ENCODE data around the gene RNASE4. TPM values are rescaled to one million over a fixed set of nuclear protein-coding genes. Genes with fewer than 3 reads are reported as not detected.

The RNASE4 gene
- polyA plus RNA-seq, 1 donor (not counting 4 experiments of a cell fraction or from before 2014, with no cell fraction given): 5.5 TPM

DNA sequence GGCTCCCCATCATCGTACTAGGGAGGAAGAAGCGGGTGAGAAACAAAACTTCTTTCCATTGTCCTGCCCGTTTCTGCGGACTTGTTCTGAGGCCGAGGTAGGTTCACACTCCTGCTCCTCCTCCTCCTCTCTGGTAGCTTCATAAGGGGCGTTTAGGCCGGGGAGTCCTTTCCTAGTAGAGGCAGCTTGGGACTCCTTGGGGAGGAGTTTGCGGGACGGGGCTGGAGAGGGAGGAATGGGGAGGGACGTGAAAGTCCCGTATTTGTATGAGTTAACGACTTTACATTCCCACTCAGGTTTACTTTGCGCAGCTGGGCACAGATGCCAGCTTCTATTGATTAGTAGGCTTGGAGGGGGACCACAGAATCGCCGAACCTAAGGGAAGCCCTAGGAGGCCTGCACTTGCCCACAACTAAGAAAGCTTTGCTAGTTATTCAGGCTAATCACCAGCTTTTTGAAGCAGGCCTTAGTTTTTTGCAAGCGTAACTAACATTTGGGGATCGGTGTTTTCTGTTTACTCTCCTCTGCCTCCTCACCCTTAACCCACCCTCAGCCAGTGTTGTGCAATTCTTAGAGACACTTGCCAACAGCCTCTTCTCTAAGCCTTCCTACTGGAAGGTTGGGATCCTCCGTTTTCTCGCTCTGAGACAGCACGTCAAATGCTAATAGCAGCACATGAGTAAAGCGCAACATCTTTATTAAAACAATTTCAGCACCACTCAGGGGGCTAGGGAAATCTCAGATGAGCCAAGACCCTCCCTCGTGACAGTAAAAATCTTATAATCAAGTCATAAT is 499 bp downstream of the RNASE4 start:
- Histone ChIP-seq H3K9me3 (ENCODE audit: control insufficient read depth, low read depth, low read length) (no peaks in the 10 kb centered on the region), H4K20me1 (ENCODE audit: control insufficient read depth, extremely low read depth, insufficient read depth, low read length) (no peaks in the 10 kb centered on the region), H3K36me3 (ENCODE audit: control insufficient read depth in 2 of 2, extremely low read depth in 1 of 2, insufficient read depth in 2 of 2, low read length in 2 of 2) (no peaks in the 10 kb centered on the region), H3K79me2 (ENCODE audit: control insufficient read depth, insufficient read depth, low read length) (no peaks in the 10 kb centered on the region), H3K27ac (ENCODE audit: control insufficient read depth, insufficient read depth, low read length) (peak overlapping the region; percentile 90), H2AFZ (ENCODE audit: control insufficient read depth, low read length) (peak overlapping the region; percentile 93), H3K4me2 (ENCODE audit: control insufficient read depth, extremely low read depth, insufficient read depth, low read depth, low read length) (peak overlapping the region; percentile 88), H3K4me3 (ENCODE audit: control insufficient read depth in 2 of 3, extremely low read depth in 1 of 3, insufficient read depth in 2 of 3, low read depth in 1 of 3, low read length in 3 of 3) (peak overlapping the region; percentile 68 to 87 (median 75)), H3K27me3 (ENCODE audit: control insufficient read depth, extremely low read depth, insufficient read depth, low read length) (no peaks in the 10 kb centered on the region), H3K9ac (ENCODE audit: control insufficient read depth, extremely low read depth, insufficient read depth, low read length) (peak overlapping the region; percentile 90), H3K9me1 (ENCODE audit: control insufficient read depth, extremely low read depth, insufficient read depth, low read length) (no peaks in the 10 kb centered on the region), H3K4me1 (ENCODE audit: control insufficient read depth, extremely low read depth, insufficient read depth, low read length) (peaks cover 19% of the 10 kb centered on the region)
- TF ChIP-seq, protein P1, sequence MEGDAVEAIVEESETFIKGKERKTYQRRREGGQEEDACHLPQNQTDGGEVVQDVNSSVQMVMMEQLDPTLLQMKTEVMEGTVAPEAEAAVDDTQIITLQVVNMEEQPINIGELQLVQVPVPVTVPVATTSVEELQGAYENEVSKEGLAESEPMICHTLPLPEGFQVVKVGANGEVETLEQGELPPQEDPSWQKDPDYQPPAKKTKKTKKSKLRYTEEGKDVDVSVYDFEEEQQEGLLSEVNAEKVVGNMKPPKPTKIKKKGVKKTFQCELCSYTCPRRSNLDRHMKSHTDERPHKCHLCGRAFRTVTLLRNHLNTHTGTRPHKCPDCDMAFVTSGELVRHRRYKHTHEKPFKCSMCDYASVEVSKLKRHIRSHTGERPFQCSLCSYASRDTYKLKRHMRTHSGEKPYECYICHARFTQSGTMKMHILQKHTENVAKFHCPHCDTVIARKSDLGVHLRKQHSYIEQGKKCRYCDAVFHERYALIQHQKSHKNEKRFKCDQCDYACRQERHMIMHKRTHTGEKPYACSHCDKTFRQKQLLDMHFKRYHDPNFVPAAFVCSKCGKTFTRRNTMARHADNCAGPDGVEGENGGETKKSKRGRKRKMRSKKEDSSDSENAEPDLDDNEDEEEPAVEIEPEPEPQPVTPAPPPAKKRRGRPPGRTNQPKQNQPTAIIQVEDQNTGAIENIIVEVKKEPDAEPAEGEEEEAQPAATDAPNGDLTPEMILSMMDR (optimal IDR thresholded peaks at IDR 0.05 in 1 of 3, IDR thresholded peaks at IDR 0.05 in 1 of 3, conservative IDR thresholded peaks at IDR 0.05 in 1 of 3; ENCODE audit: extremely low read depth in 1 of 3, insufficient read depth in 2 of 3, low read length in 3 of 3): no peak
- no peak for TF ChIP-seq EZH2 (IDR thresholded peaks at IDR 0.05; ENCODE audit: low read length)
- no peak for FAIRE-seq
- dilution Hi-C loops (cut with MboI; ENCODE audit: extremely low pct_ligation_motif_present, low sequenced_read_pairs): no loop called here
- DNase-seq (ENCODE audit: low read depth, low spot score): no peak

DNA sequence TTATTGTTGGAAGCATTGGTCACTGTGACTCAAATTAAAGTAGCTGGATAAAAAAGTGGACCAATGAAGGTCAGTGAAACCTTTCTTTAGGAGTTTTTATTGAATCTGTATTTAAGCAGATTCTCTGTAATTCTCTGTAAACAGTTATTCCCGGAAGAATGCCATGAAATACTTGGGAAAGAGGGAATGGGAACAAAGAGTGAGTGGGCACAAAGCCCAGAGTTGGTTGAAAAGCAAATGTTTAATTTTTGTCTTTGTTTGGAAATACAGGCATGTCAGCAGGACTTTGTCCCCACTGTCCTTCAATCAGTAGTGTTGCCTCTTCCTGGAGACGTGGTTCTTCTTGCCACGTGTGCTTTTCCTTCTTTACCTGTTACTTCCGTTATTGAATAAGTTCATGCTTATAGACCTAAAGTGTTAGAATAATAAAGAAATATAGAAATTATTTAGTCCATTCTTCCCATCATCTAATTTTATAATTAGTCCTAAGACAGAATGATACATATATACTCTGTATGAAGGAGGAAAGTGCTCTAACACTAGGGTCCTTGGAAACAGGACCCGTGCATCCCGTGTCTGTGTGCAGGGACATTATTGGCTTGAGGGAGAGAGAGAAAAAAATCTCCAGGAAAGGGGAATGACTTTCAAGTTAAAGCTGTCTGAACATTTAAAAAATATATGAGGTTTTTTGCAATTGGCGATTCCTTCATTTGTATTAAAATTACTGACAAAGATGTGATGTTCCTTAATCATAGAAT is 2.2 kb downstream of the RNASE4 start:
- Histone ChIP-seq H3K4me3 (ENCODE audit: control insufficient read depth in 2 of 3, extremely low read depth in 1 of 3, insufficient read depth in 2 of 3, low read depth in 1 of 3, low read length in 3 of 3) (no peak overlapping the region), H3K4me2 (ENCODE audit: control insufficient read depth, extremely low read depth, insufficient read depth, low read depth, low read length) (no peak overlapping the region), H3K36me3 (ENCODE audit: control insufficient read depth in 2 of 2, extremely low read depth in 1 of 2, insufficient read depth in 2 of 2, low read length in 2 of 2) (no peaks in the 10 kb centered on the region), H3K4me1 (ENCODE audit: control insufficient read depth, extremely low read depth, insufficient read depth, low read length) (peaks cover 9% of the 10 kb centered on the region), H3K9me1 (ENCODE audit: control insufficient read depth, extremely low read depth, insufficient read depth, low read length) (no peaks in the 10 kb centered on the region), H3K9ac (ENCODE audit: control insufficient read depth, extremely low read depth, insufficient read depth, low read length) (no peak overlapping the region), H3K9me3 (ENCODE audit: control insufficient read depth, low read depth, low read length) (no peaks in the 10 kb centered on the region), H4K20me1 (ENCODE audit: control insufficient read depth, extremely low read depth, insufficient read depth, low read length) (no peaks in the 10 kb centered on the region), H3K27me3 (ENCODE audit: control insufficient read depth, extremely low read depth, insufficient read depth, low read length) (no peaks in the 10 kb centered on the region), H3K27ac (ENCODE audit: control insufficient read depth, insufficient read depth, low read length) (no peak overlapping the region), H3K79me2 (ENCODE audit: control insufficient read depth, insufficient read depth, low read length) (no peaks in the 10 kb centered on the region), H2AFZ (ENCODE audit: control insufficient read depth, low read length) (no peak overlapping the region)
- DNase-seq (ENCODE audit: low read depth, low spot score): no peak
- no peak for FAIRE-seq
- TF ChIP-seq, protein P1 (optimal IDR thresholded peaks at IDR 0.05 in 1 of 3, IDR thresholded peaks at IDR 0.05 in 1 of 3, conservative IDR thresholded peaks at IDR 0.05 in 1 of 3; ENCODE audit: extremely low read depth in 1 of 3, insufficient read depth in 2 of 3, low read length in 3 of 3): no peak
- TF ChIP-seq EZH2 (IDR thresholded peaks at IDR 0.05; ENCODE audit: low read length): no peak
- dilution Hi-C loops (cut with MboI; ENCODE audit: extremely low pct_ligation_motif_present, low sequenced_read_pairs): no loop called here
